ENCODE measurements around the gene PPP1R36. TPM values are rescaled to one million over a fixed set of nuclear protein-coding genes. Genes with fewer than 3 reads are reported as not detected.
A peak's percentile ranks its signal among the peaks of the same experiment; 100 is the strongest.
"Not testable (repeated sequence)": the region's sequence is repeated elsewhere in the genome, so short reads cannot be mapped to it uniquely, and the experiment has no call there.

The PPP1R36 gene
- total RNA-seq, 1 donor from 2014 or later = 2.5 TPM

- intact Hi-C loops (cut with DNase I) = no loop called here
- DNase-seq (ENCODE audit: low spot score) = no peak
- ATAC-seq = no peak
Measured at GRCh38 chr14:64516969-64517368, 32.8 kb upstream of the PPP1R36 start.

- DNase-seq (ENCODE audit: low spot score); intact Hi-C loops (cut with DNase I); ATAC-seq: not testable (repeated sequence)
Measured at GRCh38 chr14:64517667-64518066, 32.1 kb upstream of the PPP1R36 start.

GRCh38 chr14:64518229-64518628 is 31.5 kb upstream of the PPP1R36 start:
- DNase-seq (ENCODE audit: low spot score) = no peak
- ATAC-seq = no peak
- intact Hi-C loops (cut with DNase I) = no loop called here

DNA sequence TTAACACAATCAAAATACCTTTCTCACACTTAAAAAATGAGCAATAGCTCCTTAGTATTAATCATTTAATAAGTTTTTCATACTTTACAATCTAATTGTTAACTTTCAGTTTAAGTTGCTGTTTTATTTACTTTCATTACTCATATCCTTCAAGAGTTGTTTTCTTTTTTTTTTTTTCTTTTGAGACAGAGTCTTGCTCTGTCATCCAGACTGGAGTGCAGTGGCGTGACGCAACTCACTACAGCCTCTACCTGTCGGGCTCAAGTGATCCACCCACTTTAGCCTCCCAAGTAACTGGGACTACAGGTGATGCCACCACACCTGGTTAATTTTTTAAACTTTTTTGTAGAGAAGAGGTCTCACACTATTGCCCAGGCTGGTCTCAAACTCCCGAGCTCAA is 29.1 kb upstream of the PPP1R36 start:
- ATAC-seq (no peak), DNase-seq (ENCODE audit: low spot score) (no peak)
- intact Hi-C loops (cut with DNase I) = no loop called here

DNA sequence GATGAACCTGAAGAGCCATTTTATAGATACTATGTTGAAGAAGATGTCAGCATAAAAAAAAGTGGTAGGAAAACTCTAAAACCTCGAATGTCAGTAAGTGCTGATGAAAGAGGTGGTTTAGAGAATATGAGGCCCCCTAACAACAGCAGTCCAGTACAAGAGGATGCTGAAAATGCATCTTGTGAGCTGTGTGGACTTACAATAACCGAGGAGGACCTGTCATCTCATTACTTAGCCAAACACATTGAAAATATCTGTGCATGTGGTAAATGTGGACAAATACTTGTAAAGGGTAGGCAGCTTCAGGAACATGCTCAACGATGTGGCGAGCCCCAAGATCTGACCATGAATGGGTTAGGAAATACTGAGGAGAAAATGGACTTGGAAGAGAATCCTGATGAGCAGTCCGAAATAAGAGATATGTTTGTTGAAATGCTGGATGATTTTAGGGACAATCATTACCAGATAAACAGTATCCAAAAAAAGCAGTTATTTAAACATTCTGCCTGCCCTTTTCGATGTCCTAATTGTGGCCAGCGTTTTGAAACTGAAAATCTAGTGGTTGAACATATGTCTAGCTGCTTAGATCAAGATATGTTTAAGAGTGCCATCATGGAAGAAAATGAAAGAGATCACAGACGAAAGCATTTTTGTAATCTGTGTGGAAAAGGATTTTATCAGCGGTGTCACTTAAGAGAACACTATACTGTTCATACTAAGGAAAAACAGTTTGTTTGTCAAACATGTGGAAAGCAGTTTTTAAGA is 27.0 kb upstream of the PPP1R36 start:
- DNase-seq (ENCODE audit: low spot score) = no peak
- intact Hi-C loops (cut with DNase I) = no loop called here
- ATAC-seq = no peak

- intact Hi-C loops (cut with DNase I) = no loop called here
- ATAC-seq = no peak
- DNase-seq (ENCODE audit: low spot score) = no peak
Measured at GRCh38 chr14:64525354-64525753, 24.4 kb upstream of the PPP1R36 start.

- intact Hi-C loops (cut with DNase I) = no loop called here
- no peak for DNase-seq (ENCODE audit: low spot score)
- no peak for ATAC-seq
Measured at GRCh38 chr14:64531567-64531966, 18.2 kb upstream of the PPP1R36 start.

DNA sequence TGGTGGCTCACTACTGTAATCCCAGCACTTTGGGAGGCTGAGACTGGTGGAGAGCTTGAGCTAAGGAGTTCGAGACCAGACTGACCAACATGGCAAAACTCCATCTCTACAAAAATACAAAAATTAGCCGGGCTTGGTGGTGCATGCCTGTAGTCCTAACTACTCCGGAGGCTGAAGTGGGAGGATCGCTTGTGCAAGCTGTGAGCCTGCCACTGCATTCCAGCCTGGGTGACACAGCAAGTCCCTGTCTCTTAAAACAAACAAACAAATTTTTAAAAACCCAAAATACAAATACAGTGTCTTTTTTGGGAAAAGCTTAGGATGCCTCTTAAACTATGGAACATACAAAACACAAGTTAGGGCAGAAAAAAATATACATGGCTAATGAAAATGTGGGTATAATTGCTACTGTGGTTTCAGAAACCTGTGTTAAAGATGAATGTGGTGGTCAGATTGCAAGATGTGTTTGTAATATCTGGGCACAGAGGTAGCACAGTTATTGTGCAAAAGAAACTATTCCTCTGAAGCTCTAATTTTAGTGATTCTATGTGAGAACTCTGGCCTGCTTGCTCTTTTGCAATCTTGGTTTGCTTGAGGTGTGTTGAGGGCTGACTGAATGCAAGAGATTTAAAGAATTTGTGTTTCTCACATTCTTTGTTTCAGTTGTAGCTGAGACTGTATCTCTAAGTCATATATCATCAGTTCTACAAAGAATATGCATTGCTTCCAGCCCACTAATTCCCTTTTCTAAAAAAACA is 13.1 kb upstream of the PPP1R36 start:
- ATAC-seq (no peak), DNase-seq (ENCODE audit: low spot score) (no peak)
- intact Hi-C loops (cut with DNase I) = no loop called here

DNA sequence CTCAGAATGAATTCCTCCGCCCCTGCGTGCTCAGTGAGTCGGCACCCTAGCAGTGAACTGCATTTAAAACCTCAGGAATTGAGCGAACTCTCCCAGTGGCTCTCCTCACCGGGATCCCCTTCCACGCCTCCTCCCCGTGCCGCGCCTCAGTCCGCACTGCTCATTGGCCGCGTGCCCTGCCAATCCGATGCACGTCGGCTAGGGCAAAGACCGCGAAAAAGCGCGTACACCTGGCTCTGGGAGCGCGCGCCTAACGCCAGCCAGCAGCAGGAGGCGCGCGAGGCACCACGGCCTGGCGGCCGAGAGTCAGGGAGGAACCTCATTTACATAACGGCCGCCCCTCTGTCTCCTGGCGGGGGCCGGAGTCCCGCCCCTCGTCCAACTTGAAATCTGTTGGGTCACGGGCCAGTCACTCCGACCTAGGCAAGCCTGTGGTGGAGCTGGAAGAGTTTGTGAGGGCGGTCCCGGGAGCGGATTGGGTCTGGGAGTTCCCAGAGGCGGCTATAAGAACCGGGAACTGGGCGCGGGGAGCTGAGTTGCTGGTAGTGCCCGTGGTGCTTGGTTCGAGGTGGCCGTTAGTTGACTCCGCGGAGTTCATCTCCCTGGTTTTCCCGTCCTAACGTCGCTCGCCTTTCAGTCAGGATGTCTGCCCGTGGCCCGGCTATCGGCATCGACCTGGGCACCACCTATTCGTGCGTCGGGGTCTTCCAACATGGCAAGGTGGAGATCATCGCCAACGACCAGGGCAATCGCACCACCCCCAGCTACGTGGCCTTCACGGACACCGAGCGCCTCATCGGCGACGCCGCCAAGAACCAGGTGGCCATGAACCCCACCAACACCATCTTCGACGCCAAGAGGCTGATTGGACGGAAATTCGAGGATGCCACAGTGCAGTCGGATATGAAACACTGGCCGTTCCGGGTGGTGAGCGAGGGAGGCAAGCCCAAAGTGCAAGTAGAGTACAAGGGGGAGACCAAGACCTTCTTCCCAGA is 9.3 kb upstream of the PPP1R36 start, which contains the start of gene HSPA2:
Gene HSPA2 (plus strand): TSS at position 534 of the 995 bp plus-strand sequence. CDS start 109 bp downstream, at position 643.
- DNase-seq (ENCODE audit: low spot score) (peak; percentile 99), ATAC-seq (peak; percentile 98)
- intact Hi-C loops (cut with DNase I) = loop anchor here (5.0 kb wide), 1 partner anchor 97 kb away; no protein-coding TSS in a partner anchor

DNA sequence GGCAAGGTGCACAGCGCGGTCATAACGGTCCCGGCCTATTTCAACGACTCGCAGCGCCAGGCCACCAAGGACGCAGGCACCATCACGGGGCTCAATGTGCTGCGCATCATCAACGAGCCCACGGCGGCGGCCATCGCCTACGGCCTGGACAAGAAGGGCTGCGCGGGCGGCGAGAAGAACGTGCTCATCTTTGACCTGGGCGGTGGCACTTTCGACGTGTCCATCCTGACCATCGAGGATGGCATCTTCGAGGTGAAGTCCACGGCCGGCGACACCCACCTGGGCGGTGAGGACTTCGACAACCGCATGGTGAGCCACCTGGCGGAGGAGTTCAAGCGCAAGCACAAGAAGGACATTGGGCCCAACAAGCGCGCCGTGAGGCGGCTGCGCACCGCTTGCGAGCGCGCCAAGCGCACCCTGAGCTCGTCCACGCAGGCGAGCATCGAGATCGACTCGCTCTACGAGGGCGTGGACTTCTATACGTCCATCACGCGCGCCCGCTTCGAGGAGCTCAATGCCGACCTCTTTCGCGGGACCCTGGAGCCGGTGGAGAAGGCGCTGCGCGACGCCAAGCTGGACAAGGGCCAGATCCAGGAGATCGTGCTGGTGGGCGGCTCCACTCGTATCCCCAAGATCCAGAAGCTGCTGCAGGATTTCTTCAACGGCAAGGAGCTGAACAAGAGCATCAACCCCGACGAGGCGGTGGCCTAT is 8.3 kb upstream of the PPP1R36 start:
- ATAC-seq (no peak), DNase-seq (ENCODE audit: low spot score) (peak; percentile 67)
- intact Hi-C loops (cut with DNase I) = loop anchor here (5.0 kb wide), 1 partner anchor 96 kb away; no protein-coding TSS in a partner anchor

DNA sequence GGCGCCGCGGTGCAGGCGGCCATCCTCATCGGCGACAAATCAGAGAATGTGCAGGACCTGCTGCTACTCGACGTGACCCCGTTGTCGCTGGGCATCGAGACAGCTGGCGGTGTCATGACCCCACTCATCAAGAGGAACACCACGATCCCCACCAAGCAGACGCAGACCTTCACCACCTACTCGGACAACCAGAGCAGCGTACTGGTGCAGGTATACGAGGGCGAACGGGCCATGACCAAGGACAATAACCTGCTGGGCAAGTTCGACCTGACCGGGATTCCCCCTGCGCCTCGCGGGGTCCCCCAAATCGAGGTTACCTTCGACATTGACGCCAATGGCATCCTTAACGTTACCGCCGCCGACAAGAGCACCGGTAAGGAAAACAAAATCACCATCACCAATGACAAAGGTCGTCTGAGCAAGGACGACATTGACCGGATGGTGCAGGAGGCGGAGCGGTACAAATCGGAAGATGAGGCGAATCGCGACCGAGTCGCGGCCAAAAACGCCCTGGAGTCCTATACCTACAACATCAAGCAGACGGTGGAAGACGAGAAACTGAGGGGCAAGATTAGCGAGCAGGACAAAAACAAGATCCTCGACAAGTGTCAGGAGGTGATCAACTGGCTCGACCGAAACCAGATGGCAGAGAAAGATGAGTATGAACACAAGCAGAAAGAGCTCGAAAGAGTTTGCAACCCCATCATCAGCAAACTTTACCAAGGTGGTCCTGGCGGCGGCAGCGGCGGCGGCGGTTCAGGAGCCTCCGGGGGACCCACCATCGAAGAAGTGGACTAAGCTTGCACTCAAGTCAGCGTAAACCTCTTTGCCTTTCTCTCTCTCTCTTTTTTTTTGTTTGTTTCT is 7.6 kb upstream of the PPP1R36 start:
- intact Hi-C loops (cut with DNase I) = loop anchor here (5.0 kb wide), 1 partner anchor 95 kb away; no protein-coding TSS in a partner anchor
- DNase-seq (ENCODE audit: low spot score) (no peak), ATAC-seq (no peak)

DNA sequence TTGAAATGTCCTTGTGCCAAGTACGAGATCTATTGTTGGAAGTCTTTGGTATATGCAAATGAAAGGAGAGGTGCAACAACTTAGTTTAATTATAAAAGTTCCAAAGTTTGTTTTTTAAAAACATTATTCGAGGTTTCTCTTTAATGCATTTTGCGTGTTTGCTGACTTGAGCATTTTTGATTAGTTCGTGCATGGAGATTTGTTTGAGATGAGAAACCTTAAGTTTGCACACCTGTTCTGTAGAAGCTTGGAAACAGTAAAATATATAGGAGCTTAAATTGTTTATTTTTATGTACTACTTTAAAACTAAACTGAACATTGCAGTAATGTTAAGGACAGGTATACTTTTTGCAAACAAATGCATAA is 6.9 kb upstream of the PPP1R36 start:
- DNase-seq (ENCODE audit: low spot score) (no peak), ATAC-seq (no peak)
- intact Hi-C loops (cut with DNase I) = loop anchor here (5.0 kb wide), 1 partner anchor 94 kb away; no protein-coding TSS in a partner anchor

DNA sequence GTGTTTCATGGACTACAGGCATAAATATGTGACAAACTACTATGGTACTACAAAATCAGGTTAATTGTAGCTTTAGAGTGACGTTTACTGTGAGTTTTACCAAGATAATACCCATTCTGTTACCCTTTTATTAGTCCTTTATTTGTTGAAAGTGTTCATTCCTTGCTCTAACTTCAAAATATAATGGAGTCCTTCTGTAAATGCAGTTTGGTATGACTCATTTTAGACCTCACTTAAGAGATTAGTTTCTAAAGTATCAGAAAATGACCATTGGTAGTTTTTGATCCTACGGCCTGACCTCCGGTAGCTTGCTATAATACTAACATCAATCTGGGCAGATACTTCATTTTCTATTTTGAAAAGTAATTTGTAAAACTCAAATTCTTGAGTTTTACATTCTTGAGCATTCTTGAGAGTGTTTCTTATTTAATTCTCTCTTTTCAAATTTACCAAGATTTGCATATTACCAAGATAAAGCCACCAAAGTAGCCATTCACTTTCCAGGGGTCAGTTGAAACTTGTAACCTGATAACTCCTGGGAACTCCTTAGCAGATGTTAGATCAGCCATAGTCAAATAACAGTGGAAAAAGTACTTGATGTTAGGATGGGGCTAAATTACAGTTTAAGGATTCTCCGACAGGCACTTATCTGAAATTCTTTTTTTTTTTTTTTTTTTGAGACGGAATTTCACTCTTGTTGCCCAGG is 5.0 kb upstream of the PPP1R36 start:
- no peak for ATAC-seq
- intact Hi-C loops (cut with DNase I) = loop anchor here (5.0 kb wide), 1 partner anchor 93 kb away; no protein-coding TSS in a partner anchor
- DNase-seq (ENCODE audit: low spot score) = no peak

DNA sequence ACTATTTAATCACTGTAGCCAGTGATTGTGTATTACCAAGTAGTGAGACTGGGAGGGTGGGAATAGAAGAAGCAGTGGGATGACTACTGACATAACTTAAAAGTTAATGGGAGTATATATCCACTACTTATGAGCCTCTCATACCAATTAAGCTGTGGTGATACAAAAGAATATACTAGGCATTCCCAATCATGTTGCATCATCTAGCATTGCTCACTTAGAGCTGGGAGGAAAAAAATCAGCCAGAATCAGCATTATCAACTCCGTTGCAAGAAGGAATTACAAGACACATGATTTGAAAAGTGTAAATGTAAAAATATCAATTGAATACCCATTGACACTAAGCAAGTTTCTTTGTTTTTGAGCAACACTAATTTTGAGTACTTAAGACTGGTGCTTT is 745 bp upstream of the PPP1R36 start:
- DNase-seq (ENCODE audit: low spot score) = no peak
- intact Hi-C loops (cut with DNase I) = no loop called here
- no peak for ATAC-seq

DNA sequence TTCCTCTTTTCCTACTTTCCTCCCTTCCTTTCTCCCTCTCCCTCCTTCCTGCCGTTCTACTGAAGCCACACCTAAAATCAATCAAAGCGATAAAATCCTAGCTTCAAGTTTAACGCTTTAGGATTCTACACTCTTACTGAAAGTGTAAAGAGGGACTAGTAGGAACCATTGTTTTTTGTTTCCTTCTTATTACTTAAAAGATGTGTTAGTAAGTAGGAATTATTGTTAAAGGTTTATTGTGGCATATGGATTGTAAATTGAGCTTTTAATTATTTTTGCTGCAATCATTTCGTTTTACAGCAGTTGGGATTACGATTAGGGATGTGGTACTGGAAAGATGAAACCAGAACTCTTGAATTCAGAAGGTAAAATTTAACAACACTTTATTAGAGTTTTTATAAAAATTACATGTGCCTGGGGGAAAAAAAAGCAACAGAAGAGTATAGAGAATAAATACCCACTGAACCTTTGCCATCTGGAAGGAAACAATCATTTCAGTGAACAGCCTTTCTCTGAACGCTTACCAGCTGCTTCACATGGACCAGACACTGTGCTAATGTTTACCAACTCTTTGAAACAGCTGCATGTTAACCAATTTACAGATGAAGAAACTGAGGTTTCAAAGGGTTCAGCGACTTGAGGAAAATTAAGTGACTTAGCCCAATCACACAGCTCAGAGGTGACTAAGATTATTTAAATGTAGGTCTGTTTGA is 1.0 kb downstream of the PPP1R36 start:
- DNase-seq (ENCODE audit: low spot score) = no peak
- ATAC-seq = no peak
- intact Hi-C loops (cut with DNase I) = no loop called here

DNA sequence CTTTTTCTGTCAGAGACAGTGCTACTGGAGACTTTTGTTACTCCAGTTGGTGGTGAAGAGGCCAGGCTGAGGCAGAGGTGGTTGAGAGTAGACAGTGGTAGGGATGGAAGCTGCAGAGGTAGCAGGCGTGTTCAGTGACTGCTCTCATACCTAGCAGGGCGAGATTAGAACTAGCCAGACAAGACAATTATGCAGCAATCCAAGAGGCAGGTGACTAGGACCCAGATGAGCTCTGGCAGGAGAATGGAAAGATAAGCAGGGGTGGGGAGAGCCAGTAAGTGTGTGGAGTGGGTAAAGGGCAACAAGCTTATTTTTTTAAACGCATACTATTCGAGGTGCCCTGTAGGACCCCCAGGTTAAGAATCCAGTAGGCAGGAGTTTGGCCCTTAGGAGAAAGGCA is 4.8 kb downstream of the PPP1R36 start:
- ATAC-seq = no peak
- no peak for DNase-seq (ENCODE audit: low spot score)
- intact Hi-C loops (cut with DNase I) = no loop called here
